ENCODE results near the gene HIVEP3. TPM values are rescaled to one million over a fixed set of nuclear protein-coding genes. Genes with fewer than 3 reads are reported as not detected.
A peak's percentile ranks its signal among the peaks of the same experiment; 100 is the strongest.

Gene HIVEP3
- total RNA-seq, 4 donors from 2014 or later = 4.2 to 6.5 (median 4.7) TPM

GRCh38 chr1:41780322-41780721, 138.4 kb downstream of the HIVEP3 start:
- TF ChIP-seq POLR2A (IDR thresholded peaks at IDR 0.05) (no peak), CTCF (IDR thresholded peaks at IDR 0.05) (no peak), EP300 (IDR thresholded peaks at IDR 0.05) (no peak)
- Histone ChIP-seq H3K27ac (no peak overlapping the region), H3K9me3 (no peaks in the 10 kb centered on the region), H3K4me1 (peaks cover 0 to 45% (median 16%) of the 10 kb centered on the region in 4 donors), H3K27me3 (no peaks in the 10 kb centered on the region), H3K4me3 (no peak overlapping the region), H3K36me3 (no peaks in the 10 kb centered on the region)
- WGBS, 2 donors = 76 to 92% methylated on average over 2 of the region's 2 CpGs
- DNase-seq (ENCODE audit: low spot score in 2 of 2) = no peak

GRCh38 chr1:41779360-41779759, 139.4 kb downstream of the HIVEP3 start:
- no peak for TF ChIP-seq EP300 (IDR thresholded peaks at IDR 0.05)
- TF ChIP-seq CTCF (IDR thresholded peaks at IDR 0.05) = no peak
- TF ChIP-seq POLR2A (IDR thresholded peaks at IDR 0.05) = no peak
- WGBS, 2 donors = 93 to 98% methylated on average over 6 of the region's 6 CpGs
- Histone ChIP-seq H3K9me3 (no peaks in the 10 kb centered on the region), H3K4me1 (peaks cover 0 to 37% (median 16%) of the 10 kb centered on the region in 4 donors), H3K36me3 (no peaks in the 10 kb centered on the region), H3K4me3 (no peak overlapping the region), H3K27me3 (no peaks in the 10 kb centered on the region), H3K27ac (no peak overlapping the region)
- no peak for DNase-seq (ENCODE audit: low spot score in 2 of 2)

- no peak for DNase-seq (ENCODE audit: low spot score in 2 of 2)
- Histone ChIP-seq H3K27me3 (no peaks in the 10 kb centered on the region), H3K27ac (peak overlapping the region in 1 of 4 donors; percentile 66), H3K4me1 (peaks cover 0 to 35% (median 11%) of the 10 kb centered on the region in 4 donors), H3K4me3 (no peak overlapping the region), H3K9me3 (no peaks in the 10 kb centered on the region), H3K36me3 (no peaks in the 10 kb centered on the region)
- WGBS, 2 donors = 85 to 87% methylated on average over 10 of the region's 10 CpGs
- TF ChIP-seq POLR2A (IDR thresholded peaks at IDR 0.05) (no peak), CTCF (IDR thresholded peaks at IDR 0.05) (no peak)
Measured at GRCh38 chr1:41777695-41778094, 141.0 kb downstream of the HIVEP3 start.

- H3K36me3 ChIP-seq = no peaks in the 10 kb centered on the region
- no peaks in the 10 kb centered on the region for H3K27me3 ChIP-seq
- no peak for DNase-seq (ENCODE audit: low spot score in 2 of 2)
- H3K9me3 ChIP-seq = no peaks in the 10 kb centered on the region
- TF ChIP-seq CTCF (IDR thresholded peaks at IDR 0.05) (no peak), EP300 (IDR thresholded peaks at IDR 0.05) (peak in 1 of 2 donors; percentile 32)
- WGBS, 2 donors = 38 to 64% methylated on average over 8 of the region's 8 CpGs
- H3K4me1 ChIP-seq = peaks cover 0 to 42% (median 12%) of the 10 kb centered on the region in 4 donors
- H3K4me3 ChIP-seq = no peak overlapping the region
- peak overlapping the region in 2 of 4 donors; percentile 37 to 66 for H3K27ac ChIP-seq
Measured at GRCh38 chr1:41776891-41777441, 141.8 kb downstream of the HIVEP3 start.

GRCh38 chr1:41775956-41776585, 142.7 kb downstream of the HIVEP3 start:
- H3K27ac ChIP-seq = no peak overlapping the region
- 65 to 69% methylated on average over 6 of the region's 6 CpGs for WGBS, 2 donors
- TF ChIP-seq POLR2A (IDR thresholded peaks at IDR 0.05) (no peak), EP300 (IDR thresholded peaks at IDR 0.05) (no peak), CTCF (IDR thresholded peaks at IDR 0.05) (no peak)
- H3K36me3 ChIP-seq = no peaks in the 10 kb centered on the region
- DNase-seq (ENCODE audit: low spot score in 2 of 2) = no peak
- H3K4me1 ChIP-seq = peaks cover 0 to 49% (median 17%) of the 10 kb centered on the region in 4 donors
- no peaks in the 10 kb centered on the region for H3K9me3 ChIP-seq
- no peak overlapping the region for H3K4me3 ChIP-seq
- H3K27me3 ChIP-seq = no peaks in the 10 kb centered on the region

All from tibial nerve (tissue), 4 donors.